ENCODE results near the gene HES4. TPM values are rescaled to one million over a fixed set of nuclear protein-coding genes. Genes with fewer than 3 reads are reported as not detected.

Gene HES4
- total and polyA plus RNA-seq, 4 donors, result 3.6 to 82.3 (median 39.4) TPM

- DNase-seq (no peak), ATAC-seq (ENCODE audit: low FRiP score) (no peak)
- Histone ChIP-seq H3K9me3 (ENCODE audit: control insufficient read depth, low read length) (no peaks in the 10 kb centered on the region), H3K36me3 (ENCODE audit: control insufficient read depth in 1 of 2, insufficient read depth in 2 of 2, low read length in 1 of 2) (no peaks in the 10 kb centered on the region), H3K4me1 (ENCODE audit: control insufficient read depth in 1 of 2, insufficient read depth in 2 of 2, low read length in 2 of 2) (no peaks in the 10 kb centered on the region), H3K27me3 (ENCODE audit: control insufficient read depth in 1 of 2, insufficient read depth in 2 of 2, low read length in 1 of 2) (no peaks in the 10 kb centered on the region), H3K4me3 (ENCODE audit: low read length in 2 of 2) (no peak overlapping the region), H3K27ac (ENCODE audit: low read depth in 1 of 2, low read length in 2 of 2) (no peak overlapping the region)
- WGBS, 2 donors, result 88 to 99% methylated on average over 6 of the region's 6 CpGs
- intact Hi-C loops (cut with DNase I), result loop anchor here (5.0 to 10.0 kb wide), 2 partner anchors 51 to 53 kb away; no protein-coding TSS in a partner anchor
Observed at GRCh38 chr1:955474-955873, 44.4 kb downstream of the HES4 start.

DNA sequence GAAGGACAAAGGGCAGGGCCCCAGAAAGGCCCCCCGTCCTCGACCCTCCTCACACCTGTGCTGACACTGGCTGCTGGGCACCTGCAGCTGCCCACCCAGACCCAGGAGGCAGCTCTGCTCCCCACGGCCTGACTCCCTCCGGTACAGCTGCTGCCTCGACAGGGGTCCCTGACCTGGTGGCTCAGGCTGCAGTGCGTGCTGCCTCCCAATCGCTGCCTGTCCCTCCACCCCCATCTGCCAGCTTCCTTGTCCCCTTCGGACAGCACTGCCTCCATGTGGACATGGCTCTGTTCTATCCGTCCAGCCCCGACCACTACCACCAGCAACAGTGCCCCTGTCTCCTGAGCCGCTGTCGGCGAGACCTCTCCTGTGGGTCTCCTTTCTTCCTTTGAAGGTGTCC, 45.0 kb downstream of the HES4 start:
- Histone ChIP-seq H3K27ac (ENCODE audit: low read depth in 1 of 2, low read length in 2 of 2) (no peak overlapping the region), H3K9me3 (ENCODE audit: control insufficient read depth, low read length) (no peaks in the 10 kb centered on the region), H3K4me3 (ENCODE audit: low read length in 2 of 2) (no peak overlapping the region), H3K27me3 (ENCODE audit: control insufficient read depth in 1 of 2, insufficient read depth in 2 of 2, low read length in 1 of 2) (no peaks in the 10 kb centered on the region), H3K36me3 (ENCODE audit: control insufficient read depth in 1 of 2, insufficient read depth in 2 of 2, low read length in 1 of 2) (peaks cover 0 to 2% of the 10 kb centered on the region in 2 donors), H3K4me1 (ENCODE audit: control insufficient read depth in 1 of 2, insufficient read depth in 2 of 2, low read length in 2 of 2) (no peaks in the 10 kb centered on the region)
- 84 to 90% methylated on average over 13 of the region's 13 CpGs for WGBS, 2 donors
- DNase-seq, result no peak
- intact Hi-C loops (cut with DNase I), result loop anchor here (5.0 to 10.0 kb wide), 2 partner anchors 50 to 53 kb away; no protein-coding TSS in a partner anchor
- no peak for ATAC-seq (ENCODE audit: low FRiP score)

DNA sequence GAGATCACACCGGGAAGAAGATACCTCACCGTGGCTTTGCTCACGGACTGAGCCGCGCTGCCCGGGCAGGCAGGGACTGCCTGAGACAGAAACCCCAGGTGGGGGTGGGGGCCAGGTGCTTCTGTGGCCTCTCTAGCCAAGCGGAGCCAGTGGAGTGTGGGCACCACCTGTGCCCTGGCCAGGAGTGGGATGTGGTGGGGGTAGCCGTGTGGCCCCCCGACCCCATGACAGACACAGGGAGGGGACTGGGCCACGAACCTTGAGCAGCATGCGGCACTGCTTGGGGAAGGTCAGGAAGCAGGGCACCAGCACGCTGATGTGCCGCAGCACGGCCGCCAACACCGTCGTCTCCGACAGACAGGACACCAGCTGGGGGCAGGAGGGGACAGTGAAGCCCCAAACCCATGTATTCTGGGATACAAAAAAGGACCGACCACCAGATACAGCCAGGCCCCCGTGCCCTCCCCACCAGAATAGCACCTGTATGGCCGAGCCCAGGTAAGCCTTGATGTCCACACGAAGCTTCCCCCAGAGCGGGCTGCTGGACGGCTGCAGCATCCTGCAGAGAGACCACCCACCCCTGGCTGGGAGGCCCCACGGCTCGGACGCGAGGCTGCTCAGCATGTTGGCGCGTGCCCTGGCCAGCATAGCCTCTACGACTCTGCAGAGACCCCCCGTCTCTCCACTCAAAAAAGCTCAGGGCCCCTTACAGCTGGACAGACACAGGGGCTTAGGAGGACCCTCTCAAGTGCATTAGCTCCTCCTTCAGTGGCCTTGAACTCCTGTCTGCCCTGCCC, 46.2 kb downstream of the HES4 start:
- ATAC-seq (ENCODE audit: low FRiP score), result no peak
- Histone ChIP-seq H3K27me3 (ENCODE audit: control insufficient read depth in 1 of 2, insufficient read depth in 2 of 2, low read length in 1 of 2) (no peaks in the 10 kb centered on the region), H3K9me3 (ENCODE audit: control insufficient read depth, low read length) (no peaks in the 10 kb centered on the region), H3K27ac (ENCODE audit: low read depth in 1 of 2, low read length in 2 of 2) (no peak overlapping the region), H3K4me3 (ENCODE audit: low read length in 2 of 2) (no peak overlapping the region), H3K36me3 (ENCODE audit: control insufficient read depth in 1 of 2, insufficient read depth in 2 of 2, low read length in 1 of 2) (peaks cover 0 to 2% of the 10 kb centered on the region in 2 donors), H3K4me1 (ENCODE audit: control insufficient read depth in 1 of 2, insufficient read depth in 2 of 2, low read length in 2 of 2) (no peaks in the 10 kb centered on the region)
- intact Hi-C loops (cut with DNase I), result loop anchor here in 1 of 2 donors (10.0 kb wide), 1 partner anchor 49 kb away; no protein-coding TSS in a partner anchor
- DNase-seq, result no peak
- 87 to 88% methylated on average over 32 of the region's 32 CpGs for WGBS, 2 donors

DNA sequence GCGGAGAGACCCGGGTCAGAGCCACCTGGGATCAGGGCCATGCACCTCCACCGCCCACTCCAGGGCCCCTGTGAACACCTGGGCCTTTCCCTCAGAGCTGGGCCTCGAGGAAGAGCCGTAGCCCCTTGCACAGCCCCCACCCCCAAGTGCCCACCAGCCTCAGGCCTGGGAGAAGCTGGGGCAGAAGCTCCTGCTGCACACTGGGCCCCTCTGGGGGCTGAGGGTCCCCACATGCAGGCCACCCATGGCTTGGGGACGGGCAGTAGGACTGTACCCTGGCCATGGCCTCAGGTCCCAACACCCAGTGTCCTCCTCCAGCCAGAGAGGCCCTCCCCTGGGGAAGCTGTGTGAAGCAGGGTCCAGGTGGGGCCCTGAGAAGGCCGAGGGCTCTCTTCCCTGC, 47.3 kb downstream of the HES4 start:
- peaks cover 0 to 2% of the 10 kb centered on the region in 2 donors for H3K36me3 ChIP-seq (ENCODE audit: control insufficient read depth in 1 of 2, insufficient read depth in 2 of 2, low read length in 1 of 2)
- WGBS, 2 donors, result 88 to 93% methylated on average over 7 of the region's 7 CpGs

GRCh38 chr1:952201-952600, 47.7 kb downstream of the HES4 start:
- ATAC-seq (ENCODE audit: low FRiP score) (no peak), DNase-seq (no peak)
- Histone ChIP-seq H3K4me3 (ENCODE audit: low read length in 2 of 2) (no peak overlapping the region), H3K36me3 (ENCODE audit: control insufficient read depth in 1 of 2, insufficient read depth in 2 of 2, low read length in 1 of 2) (peaks cover 0 to 2% of the 10 kb centered on the region in 2 donors), H3K27me3 (ENCODE audit: control insufficient read depth in 1 of 2, insufficient read depth in 2 of 2, low read length in 1 of 2) (no peaks in the 10 kb centered on the region), H3K9me3 (ENCODE audit: control insufficient read depth, low read length) (no peaks in the 10 kb centered on the region), H3K27ac (ENCODE audit: low read depth in 1 of 2, low read length in 2 of 2) (no peak overlapping the region), H3K4me1 (ENCODE audit: control insufficient read depth in 1 of 2, insufficient read depth in 2 of 2, low read length in 2 of 2) (no peaks in the 10 kb centered on the region)
- 88% methylated on average over 15 of the region's 15 CpGs for WGBS, 2 donors
- intact Hi-C loops (cut with DNase I), result loop anchor here in 1 of 2 donors (10.0 kb wide), 1 partner anchor 47 kb away; no protein-coding TSS in a partner anchor

More for the DNA sequence above, 47.3 kb downstream of the HES4 start:
- intact Hi-C loops (cut with DNase I), result loop anchor here in 1 of 2 donors (10.0 kb wide), 1 partner anchor 48 kb away; no protein-coding TSS in a partner anchor
- no peak overlapping the region for H3K4me3 ChIP-seq (ENCODE audit: low read length in 2 of 2)
- H3K27me3 ChIP-seq (ENCODE audit: control insufficient read depth in 1 of 2, insufficient read depth in 2 of 2, low read length in 1 of 2), result no peaks in the 10 kb centered on the region
- H3K9me3 ChIP-seq (ENCODE audit: control insufficient read depth, low read length), result no peaks in the 10 kb centered on the region
- H3K27ac ChIP-seq (ENCODE audit: low read depth in 1 of 2, low read length in 2 of 2), result no peak overlapping the region
- no peaks in the 10 kb centered on the region for H3K4me1 ChIP-seq (ENCODE audit: control insufficient read depth in 1 of 2, insufficient read depth in 2 of 2, low read length in 2 of 2)
- no peak for ATAC-seq (ENCODE audit: low FRiP score)
- no peak for DNase-seq

DNA sequence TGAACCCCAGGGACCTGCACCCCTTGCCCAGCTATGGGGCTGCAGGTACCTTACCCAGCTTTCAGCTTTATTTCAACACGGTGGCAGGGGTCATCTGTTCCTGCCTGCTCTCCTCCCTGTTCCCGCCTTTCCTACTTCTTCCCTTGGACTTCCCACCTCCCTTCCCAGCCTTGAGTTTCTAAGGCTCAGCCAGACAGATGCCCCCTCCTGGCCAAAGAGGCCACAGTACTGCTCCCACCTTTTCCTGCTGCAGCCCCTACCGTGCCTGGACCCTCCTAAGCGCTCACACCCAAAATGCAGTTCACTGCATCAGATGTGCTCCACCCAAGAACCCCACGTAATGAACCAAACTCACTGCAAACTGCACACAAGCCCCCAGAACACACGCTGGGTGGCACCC, 48.5 kb downstream of the HES4 start:
- DNase-seq (no peak), ATAC-seq (ENCODE audit: low FRiP score) (no peak)
- peaks cover 0 to 2% of the 10 kb centered on the region in 2 donors for H3K36me3 ChIP-seq (ENCODE audit: control insufficient read depth in 1 of 2, insufficient read depth in 2 of 2, low read length in 1 of 2)
- no peak overlapping the region for H3K4me3 ChIP-seq (ENCODE audit: low read length in 2 of 2)
- H3K9me3 ChIP-seq (ENCODE audit: control insufficient read depth, low read length), result no peaks in the 10 kb centered on the region
- no peak overlapping the region for H3K27ac ChIP-seq (ENCODE audit: low read depth in 1 of 2, low read length in 2 of 2)
- intact Hi-C loops (cut with DNase I), result loop anchor here in 1 of 2 donors (10.0 kb wide), 1 partner anchor 47 kb away; no protein-coding TSS in a partner anchor
- WGBS, 2 donors, result 59 to 71% methylated on average over 6 of the region's 6 CpGs
- H3K27me3 ChIP-seq (ENCODE audit: control insufficient read depth in 1 of 2, insufficient read depth in 2 of 2, low read length in 1 of 2), result no peaks in the 10 kb centered on the region
- H3K4me1 ChIP-seq (ENCODE audit: control insufficient read depth in 1 of 2, insufficient read depth in 2 of 2, low read length in 2 of 2), result no peaks in the 10 kb centered on the region

- intact Hi-C loops (cut with DNase I), result loop anchor here in 1 of 2 donors (10.0 kb wide), 1 partner anchor 46 kb away; no protein-coding TSS in a partner anchor
- H3K27me3 ChIP-seq (ENCODE audit: control insufficient read depth in 1 of 2, insufficient read depth in 2 of 2, low read length in 1 of 2), result no peaks in the 10 kb centered on the region
- no peak overlapping the region for H3K27ac ChIP-seq (ENCODE audit: low read depth in 1 of 2, low read length in 2 of 2)
- no peaks in the 10 kb centered on the region for H3K4me1 ChIP-seq (ENCODE audit: control insufficient read depth in 1 of 2, insufficient read depth in 2 of 2, low read length in 2 of 2)
- DNase-seq (no peak), ATAC-seq (ENCODE audit: low FRiP score) (no peak)
- H3K9me3 ChIP-seq (ENCODE audit: control insufficient read depth, low read length), result no peaks in the 10 kb centered on the region
- no peak overlapping the region for H3K4me3 ChIP-seq (ENCODE audit: low read length in 2 of 2)
- 93 to 95% methylated on average over 23 of the region's 23 CpGs for WGBS, 2 donors
- H3K36me3 ChIP-seq (ENCODE audit: control insufficient read depth in 1 of 2, insufficient read depth in 2 of 2, low read length in 1 of 2), result peaks cover 0 to 2% of the 10 kb centered on the region in 2 donors
Observed at GRCh38 chr1:950881-951280, 49.0 kb downstream of the HES4 start.

DNA sequence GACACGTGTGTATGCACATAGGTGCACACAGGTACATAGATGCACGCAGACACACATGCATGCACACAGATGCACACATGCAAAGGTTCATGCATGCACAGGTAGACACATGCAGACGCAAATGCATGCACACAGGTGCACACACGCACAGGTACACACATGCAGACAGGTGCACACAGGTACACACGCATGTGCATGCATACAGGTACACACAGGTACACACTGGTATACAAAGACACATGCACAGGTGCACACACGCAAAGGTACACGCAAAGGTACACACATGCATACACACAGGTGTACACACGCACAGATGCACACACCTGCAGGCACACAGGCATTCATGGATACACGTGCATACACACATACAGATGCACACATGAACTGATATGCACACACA, 49.6 kb downstream of the HES4 start:
- Histone ChIP-seq H3K4me3 (ENCODE audit: low read length in 2 of 2) (no peak overlapping the region), H3K36me3 (ENCODE audit: control insufficient read depth in 1 of 2, insufficient read depth in 2 of 2, low read length in 1 of 2) (peaks cover 0 to 2% of the 10 kb centered on the region in 2 donors), H3K4me1 (ENCODE audit: control insufficient read depth in 1 of 2, insufficient read depth in 2 of 2, low read length in 2 of 2) (no peaks in the 10 kb centered on the region), H3K27ac (ENCODE audit: low read depth in 1 of 2, low read length in 2 of 2) (no peak overlapping the region), H3K27me3 (ENCODE audit: control insufficient read depth in 1 of 2, insufficient read depth in 2 of 2, low read length in 1 of 2) (no peaks in the 10 kb centered on the region), H3K9me3 (ENCODE audit: control insufficient read depth, low read length) (no peaks in the 10 kb centered on the region)
- 90 to 91% methylated on average over 9 of the region's 9 CpGs for WGBS, 2 donors
- intact Hi-C loops (cut with DNase I), result loop anchor here in 1 of 2 donors (10.0 kb wide), 1 partner anchor 45 kb away; no protein-coding TSS in a partner anchor
- no peak for DNase-seq
- no peak for ATAC-seq (ENCODE audit: low FRiP score)

Measured in aorta (tissue), 5 donors.